Measurements from ENCODE around the gene MRFAP1L1. TPM values are rescaled to one million over a fixed set of nuclear protein-coding genes. Genes with fewer than 3 reads are reported as not detected.

The MRFAP1L1 gene
- total and polyA plus RNA-seq, 10 of the 15 experiments (the other 5 are each of a cell fraction or from before 2014, with no cell fraction given): 30.6 to 85.1 (median 52.9) TPM

DNA sequence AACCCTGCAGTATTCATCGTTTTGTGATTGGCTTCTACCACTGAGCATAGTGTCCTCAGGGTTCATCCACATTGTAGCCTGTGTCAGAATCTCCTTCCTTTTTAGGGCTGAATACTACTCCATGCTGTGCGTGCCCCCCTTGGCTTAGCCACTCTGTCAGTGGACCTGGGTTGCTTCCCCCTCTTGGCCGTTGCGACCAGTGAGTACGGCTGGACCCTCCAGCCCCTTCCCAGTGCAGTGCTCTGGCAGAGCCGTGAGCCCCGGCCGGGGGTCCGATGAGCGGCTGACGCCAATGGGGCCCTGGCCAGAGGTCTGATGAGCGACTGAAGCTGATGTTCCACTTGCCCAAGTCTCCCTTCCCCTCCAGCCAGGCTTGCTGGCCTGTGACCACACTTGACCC is 13.2 kb upstream of the MRFAP1L1 start (continued):
- no peak for TF ChIP-seq NR2C1 (IDR thresholded peaks at IDR 0.05)
- TF ChIP-seq KDM1A (IDR thresholded peaks at IDR 0.05; ENCODE audit: borderline replicate concordance): no peak
- TF ChIP-seq ZSCAN29 (IDR thresholded peaks at IDR 0.05): no peak
- TF ChIP-seq NFYA (IDR thresholded peaks at IDR 0.05; ENCODE audit: borderline replicate concordance, low read depth, low read length): no peak
- TF ChIP-seq RB1 (IDR thresholded peaks at IDR 0.05; ENCODE audit: borderline replicate concordance): no peak
- no peak for TF ChIP-seq SMAD1 (IDR thresholded peaks at IDR 0.05; ENCODE audit: low read depth, partially characterized antibody)
- TF ChIP-seq, protein P1, sequence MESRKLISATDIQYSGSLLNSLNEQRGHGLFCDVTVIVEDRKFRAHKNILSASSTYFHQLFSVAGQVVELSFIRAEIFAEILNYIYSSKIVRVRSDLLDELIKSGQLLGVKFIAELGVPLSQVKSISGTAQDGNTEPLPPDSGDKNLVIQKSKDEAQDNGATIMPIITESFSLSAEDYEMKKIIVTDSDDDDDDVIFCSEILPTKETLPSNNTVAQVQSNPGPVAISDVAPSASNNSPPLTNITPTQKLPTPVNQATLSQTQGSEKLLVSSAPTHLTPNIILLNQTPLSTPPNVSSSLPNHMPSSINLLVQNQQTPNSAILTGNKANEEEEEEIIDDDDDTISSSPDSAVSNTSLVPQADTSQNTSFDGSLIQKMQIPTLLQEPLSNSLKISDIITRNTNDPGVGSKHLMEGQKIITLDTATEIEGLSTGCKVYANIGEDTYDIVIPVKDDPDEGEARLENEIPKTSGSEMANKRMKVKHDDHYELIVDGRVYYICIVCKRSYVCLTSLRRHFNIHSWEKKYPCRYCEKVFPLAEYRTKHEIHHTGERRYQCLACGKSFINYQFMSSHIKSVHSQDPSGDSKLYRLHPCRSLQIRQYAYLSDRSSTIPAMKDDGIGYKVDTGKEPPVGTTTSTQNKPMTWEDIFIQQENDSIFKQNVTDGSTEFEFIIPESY (IDR thresholded peaks at IDR 0.05): no peak

DNA sequence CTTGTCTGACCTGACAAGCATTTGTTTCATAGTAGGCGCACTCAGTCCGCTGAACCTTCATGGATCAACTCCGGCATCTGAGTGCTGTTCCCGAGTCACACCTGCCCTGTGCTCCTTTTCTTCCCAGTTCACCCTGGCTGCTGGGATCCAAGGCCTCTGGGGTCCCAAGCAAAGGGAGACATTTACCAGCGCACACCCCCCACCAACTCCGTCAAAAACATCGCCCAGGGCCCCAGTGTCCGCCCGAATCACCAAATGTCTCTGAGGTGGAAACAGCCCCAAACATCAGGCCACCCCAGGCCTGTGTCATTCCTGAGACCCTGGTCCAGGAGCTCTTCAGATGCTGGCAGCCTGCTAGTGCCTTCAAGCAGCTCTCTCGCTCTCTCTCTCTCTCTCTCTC is 11.5 kb upstream of the MRFAP1L1 start:
- Histone ChIP-seq H3K36me3 (ENCODE audit: control insufficient read depth in 2 of 2, insufficient read depth in 2 of 2, low read length in 1 of 2) (no peaks in the 10 kb centered on the region), H4K20me1 (ENCODE audit: control insufficient read depth, insufficient read depth) (peaks cover 3% of the 10 kb centered on the region; the same call in 1 of the 2 replicates), H3K27me3 (replicated peaks in 1 of 2; ENCODE audit: control insufficient read depth in 2 of 2, insufficient read depth in 2 of 2, low read length in 1 of 2) (no peaks in the 10 kb centered on the region), H2AFZ (ENCODE audit: control insufficient read depth, low read depth, low read length) (no peak overlapping the region), H3K9ac (ENCODE audit: control insufficient read depth, insufficient read depth, low read length) (no peak overlapping the region), H3K27ac (ENCODE audit: control insufficient read depth, insufficient read depth) (no peak overlapping the region), H3K79me2 (ENCODE audit: control insufficient read depth, insufficient read depth, low read length) (peaks cover 17% of the 10 kb centered on the region), H3K4me1 (ENCODE audit: control insufficient read depth, insufficient read depth, low read length) (peaks cover 7% of the 10 kb centered on the region), H3K9me3 (replicated peaks; ENCODE audit: control insufficient read depth, insufficient read depth, low read length) (no peaks in the 10 kb centered on the region), H3K4me3 (no peak overlapping the region), H3K4me2 (ENCODE audit: control insufficient read depth, insufficient read depth) (no peak overlapping the region)
- no peak for DNase-seq (ENCODE audit: low read depth, low spot score)
- BruUV-seq (replicated peaks): no TSS peak
- no peak for ATAC-seq
- in situ Hi-C loops (cut with MboI) (loop anchor here (5.0 kb wide), 2 partner anchors 146 to 351 kb away; no protein-coding TSS in a partner anchor), intact Hi-C loops (cut with micrococcal nuclease; ENCODE audit: unreplicated experiment) (no loop called here)
- WGBS (ENCODE audit: insufficient coverage, insufficient replicate concordance, low lambda C conversion rate, missing lambda C conversion rate): 72% methylated on average over 10 of the region's 10 CpGs
- ChIA-PET RAD21 (ENCODE audit: unreplicated experiment) (interaction anchor here (0.8 to 7.4 kb wide), 7 partner anchors 57 to 361 kb away, joined by 3 to 155 read pairs (median 5); no protein-coding TSS in a partner anchor), CTCF (interaction anchor here (0.6 to 9.8 kb wide), 9 partner anchors 48 to 364 kb away, joined by 3 to 277 read pairs (median 13); partner anchors contain the start of gene GRPEL1), POLR2A (interaction anchor here (1.5 to 2.8 kb wide), 2 partner anchors 152 to 348 kb away, joined by 3 to 14 read pairs; no protein-coding TSS in a partner anchor), SMC1A (ENCODE audit: uncharacterized antibody, unreplicated experiment) (interaction anchor here (0.9 to 6.2 kb wide), 7 partner anchors 47 to 164 kb away, joined by 3 to 153 read pairs (median 3); no protein-coding TSS in a partner anchor)
- FAIRE-seq: no peak
- TF ChIP-seq IKZF1 (conservative IDR thresholded peaks at IDR 0.05) (no peak), DPF2 (IDR thresholded peaks at IDR 0.05) (no peak), MYC (IDR thresholded peaks at IDR 0.05; ENCODE audit: insufficient read depth, insufficient read length, insufficient replicate concordance, low read length, severe bottlenecking) (no peak), EED (IDR thresholded peaks at IDR 0.05; ENCODE audit: low read depth) (no peak), KAT2A (conservative IDR thresholded peaks at IDR 0.05; ENCODE audit: control insufficient read depth, low read depth, low read length) (no peak)
- TF ChIP-seq, protein P2, sequence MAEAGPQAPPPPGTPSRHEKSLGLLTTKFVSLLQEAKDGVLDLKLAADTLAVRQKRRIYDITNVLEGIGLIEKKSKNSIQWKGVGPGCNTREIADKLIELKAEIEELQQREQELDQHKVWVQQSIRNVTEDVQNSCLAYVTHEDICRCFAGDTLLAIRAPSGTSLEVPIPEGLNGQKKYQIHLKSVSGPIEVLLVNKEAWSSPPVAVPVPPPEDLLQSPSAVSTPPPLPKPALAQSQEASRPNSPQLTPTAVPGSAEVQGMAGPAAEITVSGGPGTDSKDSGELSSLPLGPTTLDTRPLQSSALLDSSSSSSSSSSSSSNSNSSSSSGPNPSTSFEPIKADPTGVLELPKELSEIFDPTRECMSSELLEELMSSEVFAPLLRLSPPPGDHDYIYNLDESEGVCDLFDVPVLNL (IDR thresholded peaks at IDR 0.05; ENCODE audit: low read depth, low read length): no peak
- TF ChIP-seq, protein P3, sequence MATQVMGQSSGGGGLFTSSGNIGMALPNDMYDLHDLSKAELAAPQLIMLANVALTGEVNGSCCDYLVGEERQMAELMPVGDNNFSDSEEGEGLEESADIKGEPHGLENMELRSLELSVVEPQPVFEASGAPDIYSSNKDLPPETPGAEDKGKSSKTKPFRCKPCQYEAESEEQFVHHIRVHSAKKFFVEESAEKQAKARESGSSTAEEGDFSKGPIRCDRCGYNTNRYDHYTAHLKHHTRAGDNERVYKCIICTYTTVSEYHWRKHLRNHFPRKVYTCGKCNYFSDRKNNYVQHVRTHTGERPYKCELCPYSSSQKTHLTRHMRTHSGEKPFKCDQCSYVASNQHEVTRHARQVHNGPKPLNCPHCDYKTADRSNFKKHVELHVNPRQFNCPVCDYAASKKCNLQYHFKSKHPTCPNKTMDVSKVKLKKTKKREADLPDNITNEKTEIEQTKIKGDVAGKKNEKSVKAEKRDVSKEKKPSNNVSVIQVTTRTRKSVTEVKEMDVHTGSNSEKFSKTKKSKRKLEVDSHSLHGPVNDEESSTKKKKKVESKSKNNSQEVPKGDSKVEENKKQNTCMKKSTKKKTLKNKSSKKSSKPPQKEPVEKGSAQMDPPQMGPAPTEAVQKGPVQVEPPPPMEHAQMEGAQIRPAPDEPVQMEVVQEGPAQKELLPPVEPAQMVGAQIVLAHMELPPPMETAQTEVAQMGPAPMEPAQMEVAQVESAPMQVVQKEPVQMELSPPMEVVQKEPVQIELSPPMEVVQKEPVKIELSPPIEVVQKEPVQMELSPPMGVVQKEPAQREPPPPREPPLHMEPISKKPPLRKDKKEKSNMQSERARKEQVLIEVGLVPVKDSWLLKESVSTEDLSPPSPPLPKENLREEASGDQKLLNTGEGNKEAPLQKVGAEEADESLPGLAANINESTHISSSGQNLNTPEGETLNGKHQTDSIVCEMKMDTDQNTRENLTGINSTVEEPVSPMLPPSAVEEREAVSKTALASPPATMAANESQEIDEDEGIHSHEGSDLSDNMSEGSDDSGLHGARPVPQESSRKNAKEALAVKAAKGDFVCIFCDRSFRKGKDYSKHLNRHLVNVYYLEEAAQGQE (IDR thresholded peaks at IDR 0.05; ENCODE audit: low read depth, low read length): no peak
- TF ChIP-seq, protein P4, sequence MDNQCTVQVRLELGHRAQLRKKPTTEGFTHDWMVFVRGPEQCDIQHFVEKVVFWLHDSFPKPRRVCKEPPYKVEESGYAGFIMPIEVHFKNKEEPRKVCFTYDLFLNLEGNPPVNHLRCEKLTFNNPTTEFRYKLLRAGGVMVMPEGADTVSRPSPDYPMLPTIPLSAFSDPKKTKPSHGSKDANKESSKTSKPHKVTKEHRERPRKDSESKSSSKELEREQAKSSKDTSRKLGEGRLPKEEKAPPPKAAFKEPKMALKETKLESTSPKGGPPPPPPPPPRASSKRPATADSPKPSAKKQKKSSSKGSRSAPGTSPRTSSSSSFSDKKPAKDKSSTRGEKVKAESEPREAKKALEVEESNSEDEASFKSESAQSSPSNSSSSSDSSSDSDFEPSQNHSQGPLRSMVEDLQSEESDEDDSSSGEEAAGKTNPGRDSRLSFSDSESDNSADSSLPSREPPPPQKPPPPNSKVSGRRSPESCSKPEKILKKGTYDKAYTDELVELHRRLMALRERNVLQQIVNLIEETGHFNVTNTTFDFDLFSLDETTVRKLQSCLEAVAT (IDR thresholded peaks at IDR 0.05): no peak

All from GM12878 (cell line).